Activated CD4-positive, alpha-beta T cell treated with anti-CD3 and anti-CD28 coated beads, Interleukin-10, Interleukin-2, amounts not matched to agents 100 ng/mL and 50 ng/mL, durations not matched to agents 16 hours and 8 hours (primary cell): ENCODE measurements around the gene RBM18.

Experiments used
- DNase-seq: peaks from one replicate; pipeline ENCODE4 v3.0.0-alpha.2; 2020

Gene RBM18

DNA sequence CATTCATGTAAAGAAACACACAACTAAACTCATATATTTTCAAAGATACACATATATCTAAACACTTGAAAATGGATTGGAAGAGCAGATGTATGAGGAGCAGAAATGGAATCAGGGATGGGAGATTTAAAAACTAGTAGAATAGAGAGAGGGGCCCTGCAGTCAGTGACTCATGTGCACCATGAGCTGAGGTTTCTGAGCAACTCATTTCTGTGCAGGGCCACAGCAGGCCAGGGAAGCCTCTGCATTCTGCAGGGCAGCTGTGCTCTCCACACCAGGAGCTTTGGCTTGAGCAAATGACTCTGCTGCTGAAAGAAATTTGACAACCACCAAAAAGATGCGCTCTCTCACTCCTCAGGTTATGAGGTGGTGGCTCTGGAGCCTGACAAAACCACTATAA lies 63.0 kb downstream of the RBM18 start:
- DNase-seq, result peak; percentile 27

DNA sequence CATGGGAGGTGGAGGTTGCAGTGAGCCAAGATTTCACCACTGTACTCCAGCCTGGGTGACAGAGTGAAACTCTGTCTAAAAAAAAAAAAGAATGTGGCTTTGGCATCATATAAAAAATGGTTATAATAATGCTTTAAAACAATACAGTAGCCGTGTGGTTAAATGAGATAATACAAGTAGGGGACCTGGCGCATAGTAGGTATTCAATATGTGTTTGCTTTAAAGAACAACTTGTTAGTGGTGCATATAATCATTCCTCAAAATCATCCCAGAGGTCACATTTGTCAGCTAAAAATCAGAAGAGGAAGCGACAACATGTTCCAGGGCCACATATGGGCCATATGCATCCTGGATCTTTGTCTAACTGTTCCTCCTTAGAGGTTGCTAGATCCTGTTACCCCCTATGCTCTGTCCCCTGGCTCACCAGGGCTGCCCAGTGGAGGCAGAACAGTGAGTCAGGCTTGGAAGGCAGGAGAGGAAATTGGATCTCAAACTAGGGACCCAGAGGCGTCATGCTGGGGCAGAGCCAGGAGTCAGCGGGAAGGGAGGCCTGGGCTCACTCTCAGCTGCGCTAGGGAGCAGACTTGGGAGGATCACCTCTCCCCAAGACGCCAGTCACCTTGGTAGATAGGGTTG lies 63.6 kb downstream of the RBM18 start:
- no peak for DNase-seq

DNA sequence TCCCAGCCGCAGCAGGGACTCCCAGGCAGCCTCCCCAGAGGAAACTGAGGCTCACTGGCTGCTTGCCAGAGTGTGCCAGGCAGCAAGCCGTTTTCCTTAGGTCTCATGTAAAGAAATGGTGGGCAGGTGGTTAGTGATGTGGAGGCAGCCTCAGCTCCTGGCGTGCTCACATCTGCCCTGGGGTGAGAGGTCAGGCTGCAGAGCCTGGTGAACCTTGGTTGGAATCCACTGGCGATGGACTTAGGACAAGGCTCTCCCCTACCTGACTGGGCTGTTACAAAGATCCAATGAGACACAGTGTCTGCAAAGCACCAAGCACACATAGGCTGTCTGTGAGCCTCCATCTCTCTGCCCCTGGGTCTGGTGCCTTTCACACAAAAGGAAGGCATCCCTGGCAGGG lies 66.8 kb downstream of the RBM18 start:
- DNase-seq, result no peak

DNA sequence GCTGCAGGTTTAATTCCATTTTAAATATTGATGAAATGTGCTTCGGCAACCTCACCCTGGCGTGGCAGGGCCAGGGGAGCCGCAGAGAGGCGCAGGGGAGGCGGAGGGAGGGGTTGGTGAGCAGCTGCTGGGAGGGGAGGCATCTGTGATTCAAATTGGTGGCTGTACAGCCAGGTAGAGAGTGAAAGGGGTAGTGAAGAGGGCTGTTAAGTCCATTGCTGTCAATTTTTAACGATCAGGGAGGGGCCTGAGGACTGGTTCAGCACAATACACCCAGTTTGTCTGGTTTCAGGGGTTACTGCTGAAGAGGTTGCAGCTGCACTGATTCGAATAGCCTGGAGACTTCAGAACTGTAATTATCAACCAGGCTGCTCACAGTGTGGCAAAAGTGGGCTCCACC lies 67.2 kb downstream of the RBM18 start:
- no peak for DNase-seq

DNA sequence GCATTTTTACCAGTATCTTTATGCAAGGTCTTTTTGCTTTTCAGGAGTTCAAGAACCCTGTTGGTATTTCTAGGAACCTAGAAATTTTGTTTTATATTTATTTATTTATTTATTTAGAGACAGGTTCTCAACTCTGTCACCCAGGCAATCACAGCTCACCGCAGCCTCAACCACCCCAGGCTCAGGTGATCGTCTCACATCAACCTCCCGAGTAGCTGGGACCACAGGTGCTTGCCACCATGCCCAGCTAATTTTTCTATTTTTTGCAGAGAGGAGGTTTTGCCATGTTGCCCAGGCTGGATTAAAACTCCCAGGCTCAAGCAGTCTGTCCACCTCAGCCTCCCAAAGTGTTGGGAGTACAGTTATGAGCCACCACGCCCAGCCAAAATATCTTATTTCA lies 68.8 kb downstream of the RBM18 start:
- DNase-seq, result no peak

DNA sequence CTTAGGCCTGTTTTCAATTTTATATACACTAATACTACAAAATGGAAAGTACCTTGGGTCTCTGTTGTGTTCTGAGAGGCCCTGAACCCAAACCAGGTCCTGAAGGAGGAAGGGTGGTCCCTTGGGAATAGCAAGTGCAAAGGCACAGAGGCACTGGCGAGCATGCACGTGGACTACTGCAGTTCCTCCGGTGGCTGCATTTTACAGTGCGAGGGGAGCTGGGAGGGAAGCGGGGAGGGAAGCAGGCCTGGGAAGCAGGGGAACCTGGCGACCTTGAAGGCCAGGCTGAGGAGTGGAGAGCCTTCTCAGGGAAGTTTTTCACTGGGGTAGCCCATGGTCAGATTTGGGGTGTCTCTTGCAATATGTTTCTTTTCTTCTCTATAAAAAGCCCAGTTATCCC lies 71.0 kb downstream of the RBM18 start:
- no peak for DNase-seq

DNA sequence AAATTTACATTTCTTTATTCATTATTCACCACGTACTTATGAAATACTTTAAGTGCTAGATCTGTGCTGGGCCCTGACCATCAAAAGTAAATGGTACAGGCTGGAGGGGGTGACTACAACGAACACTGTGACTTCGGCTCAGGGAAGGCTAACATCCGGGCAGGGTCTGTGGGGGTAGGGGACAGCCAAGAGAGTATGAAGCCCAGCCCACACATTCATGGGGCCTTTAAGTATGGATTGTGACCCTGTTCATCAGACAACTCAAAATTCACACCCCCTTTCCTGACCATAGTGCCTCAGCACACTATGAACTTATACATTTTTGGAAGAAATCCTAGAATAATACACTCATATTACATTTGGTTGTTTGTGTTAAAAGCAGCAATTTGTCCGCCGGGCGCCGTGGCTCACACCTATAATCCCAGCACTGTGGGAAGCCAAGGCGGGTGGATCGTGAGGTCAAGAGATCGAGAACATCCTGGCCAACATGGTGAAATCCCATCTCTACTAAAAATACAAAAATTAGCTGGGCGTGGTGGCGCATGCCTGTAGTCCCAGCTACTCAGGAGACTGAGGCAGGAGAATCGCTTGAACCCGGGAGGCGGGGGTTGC lies 71.6 kb downstream of the RBM18 start:
- no peak for DNase-seq

DNA sequence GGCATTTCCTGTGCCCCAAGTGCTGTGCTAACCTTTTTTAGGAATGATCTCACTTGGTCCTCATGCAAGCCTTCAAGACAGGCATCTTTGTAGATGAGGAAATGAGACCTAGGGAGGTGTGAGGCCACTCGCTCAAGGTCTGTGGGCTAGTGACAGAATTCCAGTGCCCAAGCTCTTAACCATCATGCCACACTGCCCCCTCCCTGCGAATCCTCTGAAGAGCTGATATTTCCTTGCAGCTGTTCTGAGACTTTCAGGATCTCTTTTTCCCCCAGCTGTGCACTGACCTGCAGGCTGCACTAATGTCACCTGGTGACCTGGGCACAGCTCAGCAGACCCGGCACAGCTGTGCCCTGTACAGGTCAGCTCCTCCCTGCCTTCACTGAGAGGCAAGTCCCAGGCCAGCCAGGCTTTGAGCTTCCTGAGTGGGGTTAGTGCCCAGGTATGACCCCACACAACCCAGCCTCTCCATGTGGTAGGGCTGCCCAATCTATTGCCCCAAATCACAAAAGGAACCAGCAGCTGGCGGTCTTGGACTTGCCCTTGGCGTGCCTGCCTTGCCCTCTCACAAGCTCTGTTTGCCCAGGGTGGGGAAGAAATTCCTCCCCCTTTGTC lies 72.3 kb downstream of the RBM18 start:
- no peak for DNase-seq

DNA sequence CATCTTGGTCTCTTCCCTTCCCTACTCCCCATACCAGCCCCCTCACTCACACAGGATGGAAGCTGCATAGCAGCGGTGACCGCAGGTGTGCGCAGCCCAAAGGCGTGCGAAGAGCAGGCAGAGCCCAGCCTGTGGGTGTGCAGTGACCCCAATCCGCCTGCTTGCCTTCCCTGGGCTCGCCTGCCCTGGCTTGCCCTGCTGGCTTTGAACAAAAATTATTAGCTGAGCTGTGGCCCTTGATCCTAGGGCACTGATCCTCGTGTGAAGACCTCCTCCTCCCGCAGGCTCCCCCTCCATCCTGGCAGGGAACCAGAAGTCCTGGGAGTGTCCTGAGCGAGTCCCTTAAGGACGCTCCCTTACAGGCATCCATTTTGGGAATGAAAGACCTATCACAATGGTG lies 73.1 kb downstream of the RBM18 start:
- DNase-seq, result no peak

DNA sequence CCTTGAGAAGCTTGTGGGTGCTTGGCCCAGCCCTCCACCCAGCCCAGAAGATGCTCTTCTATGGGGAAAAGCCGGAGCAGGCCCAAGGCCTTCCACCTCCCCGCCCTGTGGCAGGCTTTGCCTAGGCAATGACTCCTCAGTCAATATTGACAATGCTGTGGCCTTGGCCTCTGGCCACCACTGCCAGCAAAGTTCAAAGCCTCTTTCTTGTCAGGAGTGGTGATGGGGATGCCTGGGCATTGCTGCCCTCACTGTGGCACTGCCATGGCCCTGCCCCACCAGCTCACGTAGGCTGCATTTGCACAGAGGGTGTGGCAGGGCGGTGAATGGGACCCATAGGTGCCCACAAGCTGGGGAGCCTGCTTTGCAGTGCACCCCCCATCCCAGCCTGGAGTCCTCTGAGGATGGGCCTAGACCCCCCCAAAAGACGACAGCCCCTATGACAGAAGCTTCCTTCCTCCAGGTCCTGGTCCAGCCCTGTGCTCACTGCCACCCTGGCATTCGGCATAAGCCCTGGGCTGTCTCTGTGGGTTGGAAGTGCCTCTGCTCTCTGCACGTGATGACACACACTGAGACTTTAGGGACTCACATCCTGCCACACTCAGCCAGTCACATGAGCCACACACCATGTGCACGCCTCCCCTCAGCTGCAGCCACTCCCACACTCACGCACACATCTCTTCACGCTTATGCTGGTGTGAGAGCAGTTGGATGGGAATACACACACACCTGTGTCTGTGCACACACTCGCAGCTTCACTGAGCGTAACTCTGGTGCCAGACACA lies 73.9 kb downstream of the RBM18 start:
- peak; percentile 54 for DNase-seq

DNA sequence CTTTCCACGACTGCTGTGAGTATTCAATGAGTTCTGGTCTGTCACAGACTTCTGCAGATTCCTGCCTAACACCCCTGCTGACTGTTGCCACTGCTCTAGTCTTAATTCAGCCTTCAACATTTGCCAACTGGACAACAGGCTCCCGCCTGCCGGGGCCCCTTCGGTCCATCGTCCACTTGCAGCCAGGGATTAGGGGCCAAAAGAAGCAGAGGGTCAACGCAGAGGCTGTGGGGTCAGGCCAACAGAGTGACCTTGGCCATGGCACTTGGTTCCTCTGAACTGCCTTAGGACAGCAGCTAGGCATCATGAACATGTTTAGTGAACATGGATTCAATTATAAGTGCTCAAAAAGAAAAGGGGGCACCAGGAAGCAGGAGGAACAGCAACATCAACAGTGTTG lies 76.3 kb downstream of the RBM18 start:
- no peak for DNase-seq
